SK-N-DZ (cell line): ENCODE results near the gene PKP4.

ENCODE experiments used
- DNase-seq: peaks from one replicate; pipeline ENCODE4 v3.0.0-alpha.2; 2015; ENCODE audit warnings: low spot score

PKP4 gene

GRCh38 chr2:158715357-158715756 lies 258.6 kb downstream of the PKP4 start:
- no peak for DNase-seq

- no peak for DNase-seq
Observed at GRCh38 chr2:158716121-158716791, 259.5 kb downstream of the PKP4 start.

- DNase-seq: no peak
Observed at GRCh38 chr2:158716921-158717320, 260.2 kb downstream of the PKP4 start.

- DNase-seq: no peak
Observed at GRCh38 chr2:158717366-158718195, 260.8 kb downstream of the PKP4 start.

GRCh38 chr2:158718196-158718585 lies 261.4 kb downstream of the PKP4 start:
- no peak for DNase-seq

GRCh38 chr2:158718851-158719250 lies 262.1 kb downstream of the PKP4 start:
- DNase-seq: no peak

GRCh38 chr2:158719403-158719802 lies 262.7 kb downstream of the PKP4 start:
- no peak for DNase-seq

- DNase-seq: no peak
Observed at GRCh38 chr2:158722266-158723105, 265.7 kb downstream of the PKP4 start.

GRCh38 chr2:158723181-158723838 lies 266.6 kb downstream of the PKP4 start:
- DNase-seq: no peak

- DNase-seq: peak; percentile 25
Observed at GRCh38 chr2:158723921-158724802, 267.4 kb downstream of the PKP4 start.

- no peak for DNase-seq
Observed at GRCh38 chr2:158724803-158725381, 268.1 kb downstream of the PKP4 start.

- no peak for DNase-seq
Observed at GRCh38 chr2:158725441-158725891, 268.7 kb downstream of the PKP4 start.

GRCh38 chr2:158726911-158727592 lies 270.3 kb downstream of the PKP4 start:
- DNase-seq: peak; percentile 62

GRCh38 chr2:158728422-158728821 lies 271.7 kb downstream of the PKP4 start:
- no peak for DNase-seq

- no peak for DNase-seq
Observed at GRCh38 chr2:158729451-158729850, 272.7 kb downstream of the PKP4 start.

GRCh38 chr2:158729873-158730620 lies 273.3 kb downstream of the PKP4 start:
- DNase-seq: peak; percentile 48

GRCh38 chr2:158730621-158731140 lies 273.9 kb downstream of the PKP4 start:
- DNase-seq: no peak

- DNase-seq: no peak
Observed at GRCh38 chr2:158731386-158731785, 274.6 kb downstream of the PKP4 start.
